PFSK-1 (cell line): ENCODE results near the gene TRPM3.

Experiments
- FOXP2 ChIP-seq: optimal IDR thresholded peaks from 2 replicates; pipeline ENCODE3; 2011; ENCODE audit warnings: borderline replicate concordance, control low read depth, inconsistent platforms; ENCODE audit not compliant: insufficient read depth; ENCODE audit errors: extremely low read length, extremely low read depth
- POLR2AphosphoS5 ChIP-seq: IDR thresholded peaks from 2 replicates; pipeline ENCODE4 v1.6.1; 2012; ENCODE audit warnings: low read depth, mild to moderate bottlenecking, control low read depth, low read length, moderate library complexity
- SIN3A ChIP-seq: IDR thresholded peaks from 2 replicates; pipeline ENCODE4 v1.6.1; 2012; ENCODE audit warnings: mild to moderate bottlenecking, low read length, moderate library complexity, borderline replicate concordance; ENCODE audit not compliant: insufficient read depth
- TAF1 ChIP-seq: IDR thresholded peaks from 2 replicates; pipeline ENCODE4 v1.6.1; 2012; ENCODE audit warnings: low read length, control low read depth, borderline replicate concordance; ENCODE audit not compliant: insufficient read depth
- TF ChIP-seq, protein P1 (sequence below), 2 experiments: IDR thresholded peaks; 2 replicates each; pipeline versions ENCODE4 v1.6.1 to v1.8.0; 2011 to 2012; ENCODE audit warnings: low read depth in 2 of 2, low read length in 2 of 2, control low read depth in 1 of 2, inconsistent platforms in 1 of 2, mild to moderate bottlenecking in 1 of 2, moderate library complexity in 1 of 2; ENCODE audit not compliant: insufficient read depth in 1 of 2

- TF ChIP-seq POLR2AphosphoS5 (no peak), SIN3A (no peak), TAF1 (no peak), FOXP2 (no peak)
- TF ChIP-seq, protein P1, sequence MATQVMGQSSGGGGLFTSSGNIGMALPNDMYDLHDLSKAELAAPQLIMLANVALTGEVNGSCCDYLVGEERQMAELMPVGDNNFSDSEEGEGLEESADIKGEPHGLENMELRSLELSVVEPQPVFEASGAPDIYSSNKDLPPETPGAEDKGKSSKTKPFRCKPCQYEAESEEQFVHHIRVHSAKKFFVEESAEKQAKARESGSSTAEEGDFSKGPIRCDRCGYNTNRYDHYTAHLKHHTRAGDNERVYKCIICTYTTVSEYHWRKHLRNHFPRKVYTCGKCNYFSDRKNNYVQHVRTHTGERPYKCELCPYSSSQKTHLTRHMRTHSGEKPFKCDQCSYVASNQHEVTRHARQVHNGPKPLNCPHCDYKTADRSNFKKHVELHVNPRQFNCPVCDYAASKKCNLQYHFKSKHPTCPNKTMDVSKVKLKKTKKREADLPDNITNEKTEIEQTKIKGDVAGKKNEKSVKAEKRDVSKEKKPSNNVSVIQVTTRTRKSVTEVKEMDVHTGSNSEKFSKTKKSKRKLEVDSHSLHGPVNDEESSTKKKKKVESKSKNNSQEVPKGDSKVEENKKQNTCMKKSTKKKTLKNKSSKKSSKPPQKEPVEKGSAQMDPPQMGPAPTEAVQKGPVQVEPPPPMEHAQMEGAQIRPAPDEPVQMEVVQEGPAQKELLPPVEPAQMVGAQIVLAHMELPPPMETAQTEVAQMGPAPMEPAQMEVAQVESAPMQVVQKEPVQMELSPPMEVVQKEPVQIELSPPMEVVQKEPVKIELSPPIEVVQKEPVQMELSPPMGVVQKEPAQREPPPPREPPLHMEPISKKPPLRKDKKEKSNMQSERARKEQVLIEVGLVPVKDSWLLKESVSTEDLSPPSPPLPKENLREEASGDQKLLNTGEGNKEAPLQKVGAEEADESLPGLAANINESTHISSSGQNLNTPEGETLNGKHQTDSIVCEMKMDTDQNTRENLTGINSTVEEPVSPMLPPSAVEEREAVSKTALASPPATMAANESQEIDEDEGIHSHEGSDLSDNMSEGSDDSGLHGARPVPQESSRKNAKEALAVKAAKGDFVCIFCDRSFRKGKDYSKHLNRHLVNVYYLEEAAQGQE (IDR thresholded peaks at IDR 0.05; ENCODE audit: insufficient read depth in 1 of 2, low read depth in 2 of 2, low read length in 2 of 2), result no peak
Observed at GRCh38 chr9:70517926-70518610, 603.4 kb downstream of the TRPM3 start.
